SU-DHL-6 (cell line): ENCODE data around the gene PRDM16.

Source experiments
- CTCF ChIP-seq: fragments of 200-600 bp; sonication (generic); IDR thresholded peaks from one replicate; pipeline ENCODE4 v1.5.1; 2017; ENCODE audit warnings: antibody characterized with exemption, mild to moderate bottlenecking, low read length, moderate library complexity; ENCODE audit not compliant: insufficient read depth, poor library complexity, severe bottlenecking
- EZH2phosphoT487 ChIP-seq: fragments of 200-600 bp; sonication (generic), shearing (Covaris generic); conservative IDR thresholded peaks from 2 replicates; pipeline ENCODE4 v1.6.1; 2018; ENCODE audit warnings: mild to moderate bottlenecking, antibody characterized with exemption, low read length, moderate library complexity, mixed read lengths

- TF ChIP-seq CTCF (no peak), EZH2phosphoT487 (no peak)
Measured at GRCh38 chr1:3105167-3105863, 36.3 kb downstream of the PRDM16 start.
